Muscle of arm (tissue), 12 donors: ENCODE measurements around the gene TGFBRAP1. TPM values are rescaled to one million over a fixed set of nuclear protein-coding genes. Genes with fewer than 3 reads are reported as not detected.
"Not testable (repeated sequence)": the region's sequence is repeated elsewhere in the genome, so short reads cannot be mapped to it uniquely, and the experiment has no call there.

ENCODE experiments used
- DNase-seq: peaks from one replicate; pipeline ENCODE4 v3.0.0-alpha.2; 2013
- polyA plus RNA-seq, 12 donors: library from polyadenylated mRNA; unstranded; fragments of 120-200 nt; gene quantifications; one replicate each; pipeline ENCODE4 v1.2.1, GENCODE V29; 2013; ENCODE audit not compliant: insufficient read length in 12 of 12

TGFBRAP1 gene
- polyA plus RNA-seq, 12 donors, result 7.5 to 11.4 (median 8.7) TPM; not detected in 1

DNA sequence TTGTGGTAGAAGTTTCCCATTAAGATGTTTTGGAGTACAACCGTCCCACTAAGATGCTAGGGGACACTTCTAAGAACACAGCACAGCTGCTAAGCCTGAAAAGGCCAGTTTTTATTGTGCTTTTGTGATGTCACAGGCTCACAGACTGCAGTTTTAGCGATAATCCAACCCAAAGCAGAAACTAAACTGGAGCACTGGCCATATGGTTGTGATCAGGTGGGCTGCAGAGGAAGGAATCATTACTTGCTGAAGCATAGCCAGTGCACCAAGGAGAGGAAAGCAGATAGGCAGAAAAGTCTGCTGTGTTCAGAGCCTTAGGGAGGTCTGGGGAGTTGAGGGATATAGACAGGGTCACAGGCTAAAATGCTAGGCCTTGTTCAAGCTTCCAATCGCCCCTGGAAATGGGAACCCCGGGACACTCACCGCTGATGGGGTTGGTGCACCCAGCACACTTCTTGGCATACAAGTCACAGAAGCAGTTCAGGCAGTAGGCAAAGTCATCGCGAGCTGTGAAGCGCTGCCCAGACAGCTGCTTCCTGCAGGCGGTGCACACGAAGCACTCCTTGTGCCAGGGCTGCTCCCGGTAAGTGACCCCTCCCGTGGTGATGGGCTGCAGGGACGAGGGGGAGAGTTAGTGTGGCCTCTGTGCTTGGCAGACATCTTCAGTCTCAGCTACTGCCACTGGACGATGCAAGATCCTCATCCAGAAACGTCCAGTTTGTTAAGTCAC is 33.5 kb upstream of the TGFBRAP1 start:
- DNase-seq, result peak; percentile 54

DNA sequence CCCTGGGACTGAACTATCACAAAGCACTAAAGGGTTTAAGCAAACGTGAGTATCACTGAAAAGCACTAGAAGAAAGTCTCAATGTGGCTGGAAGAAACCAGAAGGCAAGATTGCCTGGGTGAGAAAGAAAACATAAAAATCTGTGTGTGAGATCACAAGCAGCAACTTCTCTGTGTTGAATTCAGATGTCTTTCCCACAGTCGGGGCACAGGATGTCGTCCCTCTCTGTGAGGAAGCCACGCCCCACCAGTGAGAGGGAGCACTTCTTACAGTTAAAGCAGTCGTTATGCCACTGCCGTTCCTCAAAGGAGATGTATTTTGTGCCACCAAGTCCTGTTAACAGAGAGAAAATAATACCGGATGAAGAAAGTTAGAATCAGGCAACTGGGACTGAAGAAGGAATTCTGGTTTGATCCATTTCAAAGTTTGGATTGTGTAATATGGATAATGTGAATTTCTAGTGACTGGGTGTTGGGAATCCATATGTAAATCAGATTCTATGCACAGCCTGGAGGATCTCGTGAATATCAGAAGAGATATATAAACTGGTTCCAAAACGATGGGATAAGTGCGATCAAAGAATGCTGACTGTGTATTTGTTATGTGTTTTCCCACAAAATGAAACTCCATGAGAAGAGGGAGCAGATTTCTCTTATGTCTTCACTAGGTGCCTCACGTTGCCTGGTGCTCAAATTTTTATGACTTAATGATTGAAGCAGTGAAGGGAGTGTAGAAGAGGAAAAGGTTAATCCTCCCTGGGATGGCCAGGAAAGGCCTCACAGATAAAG is 31.8 kb upstream of the TGFBRAP1 start:
- no peak for DNase-seq

- no peak for DNase-seq
These were observed 29.1 kb upstream of the TGFBRAP1 start for GRCh38 chr2:105358593-105358992.

- DNase-seq, result no peak
These were observed 27.6 kb upstream of the TGFBRAP1 start for GRCh38 chr2:105357122-105357521.

DNA sequence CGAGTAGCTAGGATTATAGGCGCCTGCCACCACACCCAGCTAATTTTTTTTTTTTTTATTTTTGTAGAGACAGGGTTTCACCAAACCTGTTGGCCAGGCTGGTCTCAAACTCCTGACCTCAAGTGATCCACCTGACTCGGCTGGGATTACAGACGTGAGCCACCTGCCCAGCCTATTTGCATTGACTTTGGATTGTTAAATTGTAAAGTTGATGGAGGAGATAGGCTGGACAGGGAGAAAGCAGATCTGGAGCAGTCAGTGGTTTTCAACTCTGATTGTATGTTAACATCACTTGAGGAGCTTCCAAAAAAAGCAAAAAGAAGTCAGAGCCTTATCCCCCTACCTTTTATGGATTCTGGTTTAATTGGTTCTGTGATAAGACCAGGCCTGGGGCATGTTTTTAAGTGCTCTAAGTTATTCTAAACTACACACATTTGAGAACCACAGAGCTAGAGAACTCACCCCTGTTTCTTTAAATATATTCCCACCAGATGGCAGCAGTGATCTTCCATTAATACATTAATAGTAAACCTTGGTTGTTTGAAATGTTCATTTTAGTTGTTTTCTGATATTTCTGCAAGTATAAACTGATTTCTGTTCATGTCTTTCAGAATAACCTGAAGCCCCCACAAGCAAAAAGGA is 15.3 kb upstream of the TGFBRAP1 start:
- peak; percentile 42 for DNase-seq

- no peak for DNase-seq
These were observed 9.9 kb upstream of the TGFBRAP1 start for GRCh38 chr2:105339414-105339813.

DNA sequence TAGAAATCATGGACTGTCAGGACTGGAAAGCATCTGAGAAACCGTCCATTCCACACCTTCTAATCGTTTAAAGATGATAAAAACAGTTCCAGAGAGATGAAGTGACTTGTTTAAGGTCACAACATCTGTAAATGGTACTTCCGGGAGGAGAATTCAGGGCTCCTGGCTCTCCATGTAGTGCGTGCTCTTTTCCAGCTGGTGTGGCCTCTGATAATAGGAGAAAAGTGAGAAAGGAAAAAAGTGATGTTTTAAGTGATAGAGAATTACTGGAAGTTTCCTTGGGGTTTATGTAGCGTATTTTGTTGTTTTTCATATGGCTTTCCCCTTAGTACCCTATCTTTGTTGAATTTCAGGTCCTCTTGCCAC is 8.5 kb upstream of the TGFBRAP1 start:
- no peak for DNase-seq

DNA sequence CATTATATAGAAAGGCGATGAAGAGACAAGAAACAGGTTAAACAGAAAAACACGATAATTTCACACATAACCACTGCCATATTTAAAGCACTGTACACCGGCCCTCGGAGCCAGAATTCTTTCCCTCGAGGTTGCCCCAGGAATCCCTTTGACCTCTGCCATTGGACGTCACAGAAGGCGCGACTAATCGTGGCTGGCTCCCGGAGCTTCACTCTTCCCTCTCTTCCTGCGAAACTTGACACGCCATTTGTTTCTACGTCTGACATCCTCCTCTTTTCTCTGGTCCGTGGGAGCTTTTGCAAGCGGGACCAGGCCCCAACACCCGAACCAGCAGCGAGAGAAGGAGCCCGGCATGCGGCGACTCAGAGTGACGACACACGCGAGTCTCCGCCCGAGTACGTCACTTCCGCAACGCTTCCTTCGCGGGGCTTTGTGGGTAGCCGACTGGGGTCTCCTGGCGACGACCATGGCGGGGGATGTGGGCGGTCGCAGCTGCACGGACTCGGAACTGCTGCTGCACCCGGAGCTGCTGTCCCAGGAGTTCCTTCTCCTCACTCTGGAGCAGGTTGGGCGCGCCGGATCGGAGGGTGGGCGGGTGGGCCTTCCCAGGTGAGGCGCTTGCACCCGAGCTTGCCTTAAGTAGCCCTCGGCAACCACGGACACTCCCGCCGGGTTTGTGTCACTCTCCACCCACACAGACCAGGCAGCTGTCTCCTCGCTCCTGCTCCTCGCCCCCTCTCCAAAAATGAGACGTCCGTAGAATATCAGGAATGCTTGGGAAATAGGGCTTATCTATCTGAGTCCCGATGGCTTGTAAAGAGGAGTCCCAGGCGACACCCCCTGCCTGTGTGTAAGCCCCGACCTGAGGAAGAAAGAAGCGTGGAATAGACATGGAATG is 7.8 kb upstream of the TGFBRAP1 start, which contains the start of gene C2orf49:
Gene C2orf49, plus strand, starts transcription at position 419 of the 898 bp plus-strand sequence. Its CDS starts 48 bp downstream, at position 467.
- peak; percentile 95 for DNase-seq

- DNase-seq, result no peak
These were observed 7.2 kb upstream of the TGFBRAP1 start for GRCh38 chr2:105336786-105337121.

- DNase-seq, result no peak
These were observed 5.9 kb upstream of the TGFBRAP1 start for GRCh38 chr2:105335469-105335868.

- no peak for DNase-seq
These were observed 4.7 kb upstream of the TGFBRAP1 start for GRCh38 chr2:105334211-105334610.

- DNase-seq, result no peak
These were observed 1.3 kb upstream of the TGFBRAP1 start for GRCh38 chr2:105330681-105331375.

- peak; percentile 18 for DNase-seq
These were observed 359 bp downstream of the TGFBRAP1 start for GRCh38 chr2:105329197-105329554.

- DNase-seq, result peak; percentile 19
These were observed 996 bp downstream of the TGFBRAP1 start for GRCh38 chr2:105328281-105329196.

DNA sequence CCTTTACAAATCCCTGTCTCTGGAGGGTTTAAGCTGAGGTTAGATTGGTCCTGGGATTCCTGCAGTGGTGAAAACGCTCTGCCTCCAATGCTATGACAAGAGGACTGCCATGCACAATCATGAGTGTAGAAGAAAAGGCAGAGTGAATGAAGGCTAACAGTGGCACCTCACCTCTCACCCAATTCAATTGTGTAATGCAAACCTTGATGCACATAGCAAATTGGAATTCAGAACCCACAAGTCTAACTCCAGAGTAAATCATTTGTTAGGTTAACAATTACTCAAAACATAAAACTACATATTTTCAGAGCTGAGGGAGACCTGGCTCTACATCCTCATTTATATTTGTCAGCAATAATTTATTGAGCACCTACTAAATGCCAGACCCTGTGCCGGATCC is 1.8 kb downstream of the TGFBRAP1 start:
- no peak for DNase-seq

- not testable (repeated sequence) for DNase-seq
These were observed 2.3 kb downstream of the TGFBRAP1 start for GRCh38 chr2:105327271-105327670.

- no peak for DNase-seq
These were observed 4.1 kb downstream of the TGFBRAP1 start for GRCh38 chr2:105325389-105325963.

DNA sequence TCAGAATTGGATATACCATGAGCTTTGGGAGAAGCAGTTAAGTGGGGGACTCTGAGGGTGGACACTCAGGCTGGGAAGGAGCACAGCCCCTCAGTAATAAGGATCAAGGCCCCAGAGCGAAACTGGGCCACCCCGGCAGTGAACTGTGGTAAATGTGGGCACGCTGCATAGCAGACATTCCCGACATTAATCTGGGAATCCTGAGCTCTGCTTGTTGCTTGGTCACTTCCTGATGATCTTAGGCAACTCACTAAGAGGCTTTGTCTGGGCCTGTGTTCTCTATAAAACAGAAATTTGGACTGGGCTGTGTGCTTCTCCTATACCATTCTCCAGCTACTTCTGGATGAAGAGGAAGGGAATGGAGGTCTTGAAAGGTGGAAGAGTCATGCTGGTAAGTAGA is 4.8 kb downstream of the TGFBRAP1 start:
- no peak for DNase-seq

GRCh38 chr2:105324101-105324500 is 5.4 kb downstream of the TGFBRAP1 start:
- no peak for DNase-seq

DNA sequence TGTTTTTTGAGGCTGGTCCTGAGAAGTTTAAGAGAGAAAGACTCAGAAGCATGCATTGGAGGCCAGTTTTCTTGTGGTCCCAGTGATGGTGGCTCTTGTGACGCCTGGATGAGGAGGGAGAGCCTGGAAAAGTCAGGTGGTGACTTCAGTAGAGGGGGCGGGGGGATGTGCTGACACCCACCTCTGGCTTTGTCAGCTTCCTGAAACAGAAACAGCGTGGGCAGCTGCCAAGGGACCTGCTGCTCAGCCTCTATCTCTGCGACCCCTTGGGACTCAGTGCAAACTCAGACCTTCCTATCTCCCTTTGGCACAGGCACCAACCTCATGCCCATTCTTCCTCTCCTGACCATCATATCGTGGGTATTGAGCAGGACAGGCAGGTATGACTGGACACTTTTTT is 6.4 kb downstream of the TGFBRAP1 start:
- no peak for DNase-seq
